Mucosa of stomach (tissue), 1 donor: Measurements from ENCODE around the gene KNSTRN.

Source experiments
- H3K27me3 ChIP-seq: one replicate; pipeline ENCODE4 v1.7.0; 2013; ENCODE audit warnings: mild to moderate bottlenecking, low read length; ENCODE audit not compliant: control insufficient read depth, insufficient read depth
- H3K36me3 ChIP-seq: one replicate; pipeline ENCODE4 v1.7.0; 2013; ENCODE audit warnings: low read length; ENCODE audit not compliant: control insufficient read depth, insufficient read depth
- H3K4me1 ChIP-seq: one replicate; pipeline ENCODE4 v1.7.0; 2013; ENCODE audit warnings: mild to moderate bottlenecking, low read length; ENCODE audit not compliant: control insufficient read depth, insufficient read depth
- H3K4me3 ChIP-seq: one replicate; pipeline ENCODE4 v1.7.0; 2013; ENCODE audit warnings: low read length
- H3K9ac ChIP-seq: one replicate; pipeline ENCODE4 v1.7.0; 2013; ENCODE audit warnings: mild to moderate bottlenecking, low read length, moderate library complexity
- H3K9me3 ChIP-seq: one replicate; pipeline ENCODE4 v1.7.0; 2013; ENCODE audit warnings: mild to moderate bottlenecking, low read length, moderate library complexity; ENCODE audit not compliant: control insufficient read depth
- donor health status: Pancreatic carcinoma.

KNSTRN gene

GRCh38 chr15:40347559-40348473, 34.7 kb upstream of the KNSTRN start:
- Histone ChIP-seq H3K36me3 (no peaks in the 10 kb centered on the region), H3K9me3 (no peaks in the 10 kb centered on the region), H3K4me3 (no peak overlapping the region), H3K4me1 (peaks cover 85% of the 10 kb centered on the region), H3K27me3 (no peaks in the 10 kb centered on the region), H3K9ac (peak overlapping the region; percentile 71)

GRCh38 chr15:40348474-40348870, 34.0 kb upstream of the KNSTRN start:
- no peak overlapping the region for H3K4me3 ChIP-seq
- peak overlapping the region; percentile 71 for H3K9ac ChIP-seq
- H3K27me3 ChIP-seq, result no peaks in the 10 kb centered on the region
- peaks cover 85% of the 10 kb centered on the region for H3K4me1 ChIP-seq
- no peaks in the 10 kb centered on the region for H3K36me3 ChIP-seq
- no peaks in the 10 kb centered on the region for H3K9me3 ChIP-seq

- H3K9me3 ChIP-seq, result no peaks in the 10 kb centered on the region
- no peaks in the 10 kb centered on the region for H3K36me3 ChIP-seq
- peak overlapping the region; percentile 71 for H3K9ac ChIP-seq
- peaks cover 85% of the 10 kb centered on the region for H3K4me1 ChIP-seq
- H3K4me3 ChIP-seq, result no peak overlapping the region
- no peaks in the 10 kb centered on the region for H3K27me3 ChIP-seq
Measured at GRCh38 chr15:40349163-40349562, 33.4 kb upstream of the KNSTRN start.

DNA sequence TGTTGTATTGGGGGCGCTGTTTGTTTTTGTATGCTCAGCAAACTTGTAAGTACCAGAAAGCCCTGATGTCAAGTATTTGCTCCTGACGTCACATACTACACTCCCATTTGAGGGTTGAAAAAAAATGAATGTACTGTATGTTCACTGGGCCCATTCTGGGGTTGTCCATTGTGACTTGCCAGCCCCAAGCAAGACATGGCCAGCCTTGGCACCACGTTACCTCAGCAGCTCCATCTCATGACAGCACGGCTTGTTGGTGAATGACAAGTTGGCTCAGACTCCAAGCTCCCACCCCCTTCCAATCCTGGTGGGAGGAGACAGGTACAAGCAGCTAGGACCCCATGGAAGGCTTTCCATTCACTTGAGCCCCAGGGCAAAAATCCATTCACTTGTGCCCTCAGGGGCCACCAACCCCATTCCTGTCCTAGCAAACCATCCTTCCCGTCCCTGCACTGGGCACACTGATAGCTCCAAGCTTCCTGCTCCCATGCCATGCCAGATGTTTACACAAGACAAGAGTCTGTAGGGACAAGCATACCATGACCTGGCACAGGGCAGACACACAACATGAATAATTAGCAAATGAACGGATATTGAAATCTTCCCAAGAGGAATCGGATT, 30.1 kb upstream of the KNSTRN start:
- Histone ChIP-seq H3K36me3 (no peaks in the 10 kb centered on the region), H3K9me3 (no peaks in the 10 kb centered on the region), H3K9ac (peak overlapping the region; percentile 56), H3K27me3 (no peaks in the 10 kb centered on the region), H3K4me3 (peak overlapping the region; percentile 27), H3K4me1 (peaks cover 68% of the 10 kb centered on the region)

- H3K36me3 ChIP-seq, result no peaks in the 10 kb centered on the region
- no peak overlapping the region for H3K4me3 ChIP-seq
- no peak overlapping the region for H3K9ac ChIP-seq
- no peaks in the 10 kb centered on the region for H3K9me3 ChIP-seq
- no peaks in the 10 kb centered on the region for H3K27me3 ChIP-seq
- H3K4me1 ChIP-seq, result peaks cover 63% of the 10 kb centered on the region
Measured at GRCh38 chr15:40353697-40354096, 28.8 kb upstream of the KNSTRN start.

DNA sequence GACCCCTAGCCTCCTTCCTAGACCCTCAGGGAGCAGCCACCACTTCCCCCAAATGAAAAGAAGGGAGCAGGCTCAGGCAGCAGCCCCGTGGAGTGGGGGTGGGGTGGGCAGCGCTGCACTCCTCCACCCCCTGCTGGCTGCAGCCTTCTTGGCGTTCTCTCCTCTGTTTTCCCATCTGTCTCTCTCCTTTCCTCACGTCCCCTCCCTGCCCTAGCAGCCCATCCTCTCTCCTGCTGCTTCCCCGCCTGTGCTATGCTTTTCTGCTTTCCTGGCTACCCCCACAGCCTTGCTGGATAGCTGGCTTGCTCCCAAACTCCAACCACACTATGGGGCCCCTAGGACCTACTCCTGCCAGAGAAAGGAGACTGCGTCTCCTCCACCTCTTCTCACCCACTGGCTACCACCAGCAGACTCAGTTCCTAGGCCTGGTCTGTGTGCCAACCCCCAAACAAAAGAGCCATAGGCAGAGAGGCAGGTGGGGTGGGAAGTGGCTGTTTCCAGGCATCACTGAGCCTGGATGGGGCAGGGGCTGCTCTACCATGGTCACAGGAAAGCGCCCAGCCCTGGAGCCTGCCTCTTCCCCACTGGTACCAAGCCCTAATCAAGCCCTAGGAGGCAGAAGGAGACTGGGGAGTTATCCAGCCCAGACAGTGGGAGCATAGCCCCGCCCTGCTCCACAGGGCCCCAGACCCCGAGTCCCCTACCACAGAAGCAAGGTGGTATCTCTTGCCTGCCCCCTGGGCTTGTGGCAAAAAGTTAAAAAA, 27.9 kb upstream of the KNSTRN start:
- no peaks in the 10 kb centered on the region for H3K9me3 ChIP-seq
- no peak overlapping the region for H3K4me3 ChIP-seq
- peaks cover 58% of the 10 kb centered on the region for H3K4me1 ChIP-seq
- no peaks in the 10 kb centered on the region for H3K36me3 ChIP-seq
- no peaks in the 10 kb centered on the region for H3K27me3 ChIP-seq
- H3K9ac ChIP-seq, result peak overlapping the region; percentile 32

DNA sequence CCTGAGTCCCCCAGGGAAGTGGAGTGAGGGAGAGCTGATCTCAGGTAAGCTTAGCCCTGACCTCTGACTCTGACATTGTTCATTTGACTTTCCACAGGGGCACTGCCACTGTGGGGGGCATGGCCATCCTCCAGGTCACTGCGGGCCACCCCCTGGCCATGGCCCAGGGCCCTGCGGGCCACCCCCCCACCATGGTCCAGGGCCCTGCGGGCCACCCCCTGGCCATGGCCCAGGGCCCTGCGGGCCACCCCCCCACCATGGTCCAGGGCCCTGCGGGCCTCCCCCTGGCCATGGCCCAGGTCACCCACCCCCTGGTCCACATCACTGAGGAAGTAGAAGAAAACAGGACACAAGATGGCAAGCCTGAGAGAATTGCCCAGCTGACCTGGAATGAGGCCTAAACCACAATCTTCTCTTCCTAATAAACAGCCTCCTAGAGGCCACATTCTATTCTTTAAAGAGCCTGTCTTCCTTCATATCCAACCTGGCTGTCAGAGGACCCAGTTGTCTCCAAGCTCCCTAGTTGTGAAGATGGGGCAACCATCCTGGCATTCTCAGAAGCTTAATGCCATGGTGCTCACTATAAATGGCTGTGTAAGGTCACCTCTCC, 26.4 kb upstream of the KNSTRN start:
- Histone ChIP-seq H3K36me3 (no peaks in the 10 kb centered on the region), H3K4me1 (peaks cover 47% of the 10 kb centered on the region), H3K9me3 (no peaks in the 10 kb centered on the region), H3K4me3 (no peak overlapping the region), H3K9ac (no peak overlapping the region), H3K27me3 (no peaks in the 10 kb centered on the region)

- Histone ChIP-seq H3K4me1 (peaks cover 44% of the 10 kb centered on the region), H3K4me3 (no peak overlapping the region), H3K27me3 (no peaks in the 10 kb centered on the region), H3K9me3 (no peaks in the 10 kb centered on the region), H3K36me3 (no peaks in the 10 kb centered on the region), H3K9ac (no peak overlapping the region)
Measured at GRCh38 chr15:40357246-40357645, 25.3 kb upstream of the KNSTRN start.

DNA sequence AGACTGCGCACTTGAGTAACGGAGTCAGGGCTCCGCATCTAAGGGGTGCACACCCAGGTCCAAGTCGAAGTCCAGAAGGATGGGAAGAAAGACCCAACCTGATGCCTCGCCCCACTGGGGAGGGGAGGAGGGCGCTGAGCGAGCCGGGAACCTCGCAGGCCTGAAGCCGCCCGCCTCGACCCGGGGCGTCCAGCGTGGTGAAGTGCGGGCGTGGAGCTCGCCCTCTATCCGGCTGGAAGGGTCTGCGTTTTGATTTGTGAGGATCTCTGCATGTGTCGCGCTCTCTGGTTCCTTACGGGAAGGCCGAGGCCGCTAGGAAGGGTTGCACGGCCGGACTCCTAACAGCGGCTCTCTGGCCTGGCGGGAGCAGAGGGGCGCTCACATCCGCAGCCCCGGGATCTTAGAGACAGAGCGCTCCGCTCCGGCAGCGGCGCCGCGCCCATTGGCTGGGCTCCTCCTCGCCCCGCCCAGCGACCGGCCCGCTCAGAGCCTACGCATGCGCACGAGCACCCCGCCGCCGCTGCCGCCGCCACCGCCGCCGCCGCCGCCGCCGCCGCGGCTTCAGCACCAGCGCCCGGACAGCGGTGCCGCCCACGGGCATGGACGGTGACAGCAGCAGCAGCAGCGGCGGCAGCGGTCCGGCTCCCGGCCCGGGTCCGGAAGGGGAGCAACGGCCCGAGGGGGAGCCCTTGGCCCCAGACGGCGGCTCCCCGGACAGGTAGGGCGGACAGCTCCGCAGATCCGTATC, 24.6 kb upstream of the KNSTRN start, which contains the start of gene DISP2:
Gene DISP2 (plus strand): TSS at position 497 of the 748 bp plus-strand sequence. CDS start 103 bp downstream, at position 600.
- H3K9me3 ChIP-seq, result no peaks in the 10 kb centered on the region
- no peaks in the 10 kb centered on the region for H3K36me3 ChIP-seq
- H3K27me3 ChIP-seq, result no peaks in the 10 kb centered on the region
- no peak within 1 kb of the TSS for H3K9ac ChIP-seq
- H3K4me3 ChIP-seq, result no peak within 1 kb of the TSS
- peaks cover 37% of the 10 kb centered on the region for H3K4me1 ChIP-seq

DNA sequence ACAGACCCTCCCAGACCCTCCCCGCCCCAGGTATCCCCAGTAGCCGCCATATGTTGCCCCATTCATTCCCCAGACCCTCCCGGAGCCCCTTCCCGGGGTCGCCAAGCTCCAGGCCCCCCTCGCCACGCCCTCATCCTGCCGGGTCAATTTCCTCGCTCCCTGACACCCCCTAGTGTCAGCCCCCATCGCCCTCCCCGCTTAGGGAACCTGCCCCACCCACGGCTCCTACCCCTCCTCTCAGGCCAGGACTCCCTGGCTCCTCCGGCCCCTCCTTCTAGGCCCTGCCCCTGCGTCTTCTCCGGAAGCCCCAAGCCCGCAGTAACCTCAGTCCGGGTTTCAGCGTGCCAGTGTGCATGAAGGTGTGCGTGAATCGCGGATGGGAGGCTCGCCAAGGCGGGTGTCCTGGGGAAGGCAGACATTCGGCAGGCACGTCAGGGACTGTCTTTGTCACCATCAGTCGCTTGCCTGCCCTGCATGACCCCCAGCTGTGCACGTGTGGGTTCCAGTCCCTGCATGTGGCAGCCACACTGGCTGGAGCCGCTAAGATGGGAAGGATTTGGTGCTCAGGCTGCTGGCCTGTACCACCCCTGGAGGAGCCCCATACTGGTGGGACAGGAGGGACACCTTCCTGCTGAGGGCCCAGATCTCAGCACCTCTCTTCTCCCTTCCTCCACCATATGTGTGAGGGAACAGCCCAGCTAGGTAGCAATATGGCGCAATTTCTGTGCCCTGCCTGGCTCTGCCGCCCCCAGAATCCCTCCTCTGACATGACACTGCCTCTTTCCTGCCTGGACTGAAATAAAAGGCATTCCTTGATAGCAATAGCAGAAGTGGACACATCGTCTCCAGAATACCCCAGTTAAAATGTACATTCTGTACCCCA, 23.8 kb upstream of the KNSTRN start:
- Histone ChIP-seq H3K4me1 (peaks cover 33% of the 10 kb centered on the region), H3K36me3 (no peaks in the 10 kb centered on the region), H3K9me3 (no peaks in the 10 kb centered on the region), H3K4me3 (no peak overlapping the region), H3K9ac (no peak overlapping the region), H3K27me3 (no peaks in the 10 kb centered on the region)
